Measurements from ENCODE around the gene FAM221B. TPM values are rescaled to one million over a fixed set of nuclear protein-coding genes. Genes with fewer than 3 reads are reported as not detected.

Gene FAM221B
- total RNA-seq, 1 donor from 2014 or later, result not detected

GRCh38 chr9:35856882-35857281, 28.4 kb upstream of the FAM221B start:
- Histone ChIP-seq H3K27me3 (no peaks in the 10 kb centered on the region), H3K9me3 (no peaks in the 10 kb centered on the region), H3K27ac (no peak overlapping the region), H3K4me1 (peaks cover 13% of the 10 kb centered on the region), H3K36me3 (no peaks in the 10 kb centered on the region), H3K4me3 (no peak overlapping the region)
- TF ChIP-seq POLR2A (IDR thresholded peaks at IDR 0.05), result no peak
- TF ChIP-seq CTCF (IDR thresholded peaks at IDR 0.05), result no peak
- TF ChIP-seq POLR2AphosphoS5 (IDR thresholded peaks at IDR 0.05; ENCODE audit: insufficient read depth in 1 of 2, low read depth in 1 of 2), result no peak
- intact Hi-C loops (cut with DNase I), result no loop called here
- DNase-seq (ENCODE audit: extremely low spot score in 2 of 2), result peak in 1 of 2 donors; percentile 79

- no peaks in the 10 kb centered on the region for H3K27me3 ChIP-seq
- peaks cover 13% of the 10 kb centered on the region for H3K4me1 ChIP-seq
- H3K9me3 ChIP-seq, result no peaks in the 10 kb centered on the region
- no peaks in the 10 kb centered on the region for H3K36me3 ChIP-seq
- intact Hi-C loops (cut with DNase I), result no loop called here
- no peak for DNase-seq (ENCODE audit: extremely low spot score in 2 of 2)
- no peak overlapping the region for H3K27ac ChIP-seq
- no peak overlapping the region for H3K4me3 ChIP-seq
- TF ChIP-seq POLR2AphosphoS5 (IDR thresholded peaks at IDR 0.05; ENCODE audit: insufficient read depth in 1 of 2, low read depth in 1 of 2), result no peak
- TF ChIP-seq CTCF (IDR thresholded peaks at IDR 0.05), result no peak
- no peak for TF ChIP-seq POLR2A (IDR thresholded peaks at IDR 0.05)
Measured at GRCh38 chr9:35856206-35856605, 27.7 kb upstream of the FAM221B start.

- Histone ChIP-seq H3K9me3 (no peaks in the 10 kb centered on the region), H3K36me3 (no peaks in the 10 kb centered on the region), H3K27ac (no peak overlapping the region), H3K4me3 (no peak overlapping the region), H3K4me1 (no peaks in the 10 kb centered on the region), H3K27me3 (no peaks in the 10 kb centered on the region)
- intact Hi-C loops (cut with DNase I), result no loop called here
- DNase-seq (ENCODE audit: extremely low spot score in 2 of 2), result peak; percentile 61 to 62
- no peak for TF ChIP-seq POLR2AphosphoS5 (IDR thresholded peaks at IDR 0.05; ENCODE audit: insufficient read depth in 1 of 2, low read depth in 1 of 2)
- no peak for TF ChIP-seq POLR2A (IDR thresholded peaks at IDR 0.05)
- no peak for TF ChIP-seq CTCF (IDR thresholded peaks at IDR 0.05)
Measured at GRCh38 chr9:35854091-35854762, 25.7 kb upstream of the FAM221B start.

GRCh38 chr9:35852876-35853865, 24.6 kb upstream of the FAM221B start:
- H3K4me1 ChIP-seq, result no peaks in the 10 kb centered on the region
- no peak overlapping the region for H3K27ac ChIP-seq
- H3K4me3 ChIP-seq, result no peak overlapping the region
- intact Hi-C loops (cut with DNase I), result no loop called here
- DNase-seq (ENCODE audit: extremely low spot score in 2 of 2), result peak; percentile 83 to 92
- TF ChIP-seq CTCF (IDR thresholded peaks at IDR 0.05) (no peak), POLR2A (IDR thresholded peaks at IDR 0.05) (no peak), POLR2AphosphoS5 (IDR thresholded peaks at IDR 0.05; ENCODE audit: insufficient read depth in 1 of 2, low read depth in 1 of 2) (no peak)
- no peaks in the 10 kb centered on the region for H3K36me3 ChIP-seq
- H3K27me3 ChIP-seq, result no peaks in the 10 kb centered on the region
- H3K9me3 ChIP-seq, result no peaks in the 10 kb centered on the region
